BLaER1 treated with 17β-estradiol and CSF1 and Interleukin-3, amounts not matched to agents 10 nM and 100 nM (cell line): Measurements from ENCODE around the gene ADAMTS3.
A peak's percentile ranks its signal among the peaks of the same experiment; 100 is the strongest.

Source experiments
- H3K27ac ChIP-seq, 11 experiments: shearing (Covaris generic); formaldehyde crosslinking; 2 replicates each; pipeline ENCODE4 v1.8.1; 2022
- H3K27me3 ChIP-seq, 11 experiments: shearing (Covaris generic); formaldehyde crosslinking; 2 replicates each; pipeline ENCODE4 v1.8.1; 2022
- H3K36me3 ChIP-seq, 11 experiments: shearing (Covaris generic); formaldehyde crosslinking; 2 replicates each; pipeline ENCODE4 v1.8.1; 2022
- H3K4me1 ChIP-seq, 10 experiments: shearing (Covaris generic); formaldehyde crosslinking; 2 replicates each; pipeline ENCODE4 v1.8.1; 2022
- H3K4me2 ChIP-seq, 11 experiments: shearing (Covaris generic); formaldehyde crosslinking; 2 replicates each; pipeline ENCODE4 v1.8.1; 2022
- H3K4me3 ChIP-seq, 10 experiments: shearing (Covaris generic); formaldehyde crosslinking; 2 replicates each; pipeline ENCODE4 v1.8.1; 2022
- H3K9ac ChIP-seq, 11 experiments: shearing (Covaris generic); formaldehyde crosslinking; 2 replicates each; pipeline ENCODE4 v1.8.1; 2022
- H3K9me3 ChIP-seq, 11 experiments: shearing (Covaris generic); formaldehyde crosslinking; replicated peaks in 1 of 11; 2 replicates each; pipeline ENCODE4 v1.8.1; 2022
- H4K20me1 ChIP-seq, 11 experiments: shearing (Covaris generic); formaldehyde crosslinking; 2 replicates each; pipeline ENCODE4 v1.8.1; 2022
- Cebpa-rat ChIP-seq, 11 experiments: shearing (Covaris generic); IDR thresholded peaks; 2 replicates each; pipeline ENCODE4 v1.8.1; 2022

ADAMTS3 gene

DNA sequence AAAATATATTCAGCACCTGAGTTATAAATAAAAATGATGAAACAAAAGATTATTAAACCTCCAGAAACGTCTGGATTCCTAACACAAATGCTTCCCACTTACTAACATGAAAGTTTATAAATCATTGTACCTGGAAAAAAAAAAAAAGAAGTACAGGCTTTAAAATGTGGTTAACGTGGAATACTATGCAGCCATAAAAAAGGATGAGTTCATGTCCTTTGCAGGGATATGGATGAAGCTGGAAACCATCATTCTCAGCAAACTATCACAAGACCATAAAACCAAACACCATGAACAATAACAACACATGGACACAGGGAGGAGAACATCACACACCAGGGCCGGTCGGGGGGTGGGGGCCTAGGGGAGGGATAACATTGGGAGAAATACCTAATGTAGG is 160.5 kb downstream of the ADAMTS3 start:
- H3K36me3 ChIP-seq: no peaks in the 10 kb centered on the region
- H3K9ac ChIP-seq: no peak overlapping the region
- no peaks in the 10 kb centered on the region for H3K4me1 ChIP-seq
- H3K4me3 ChIP-seq: no peak overlapping the region
- H3K27me3 ChIP-seq: no peaks in the 10 kb centered on the region
- no peaks in the 10 kb centered on the region for H3K9me3 ChIP-seq
- TF ChIP-seq Cebpa-rat (IDR thresholded peaks at IDR 0.05): no peak
- H4K20me1 ChIP-seq: no peaks in the 10 kb centered on the region
- H3K4me2 ChIP-seq: no peak overlapping the region
- H3K27ac ChIP-seq: no peak overlapping the region

DNA sequence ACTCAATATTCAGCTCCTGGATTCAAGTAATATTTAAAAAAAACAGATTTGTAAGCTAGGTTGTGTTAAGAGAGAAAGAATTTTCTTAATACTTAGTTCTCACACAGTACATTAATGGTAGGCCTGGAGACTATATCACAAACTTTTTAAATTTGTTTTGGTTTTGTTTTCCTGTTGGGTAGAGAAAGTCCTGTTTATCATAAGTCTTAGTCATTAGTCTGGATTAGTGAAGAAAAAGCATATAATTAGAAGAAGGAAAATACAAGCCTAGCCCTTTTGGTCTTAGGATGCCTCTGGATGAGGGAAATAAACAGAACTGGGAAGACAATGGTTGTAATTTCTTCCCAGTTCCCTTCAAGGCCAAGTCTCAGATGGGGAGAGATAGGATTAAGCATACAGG is 163.6 kb downstream of the ADAMTS3 start:
- no peak for TF ChIP-seq Cebpa-rat (IDR thresholded peaks at IDR 0.05)

DNA sequence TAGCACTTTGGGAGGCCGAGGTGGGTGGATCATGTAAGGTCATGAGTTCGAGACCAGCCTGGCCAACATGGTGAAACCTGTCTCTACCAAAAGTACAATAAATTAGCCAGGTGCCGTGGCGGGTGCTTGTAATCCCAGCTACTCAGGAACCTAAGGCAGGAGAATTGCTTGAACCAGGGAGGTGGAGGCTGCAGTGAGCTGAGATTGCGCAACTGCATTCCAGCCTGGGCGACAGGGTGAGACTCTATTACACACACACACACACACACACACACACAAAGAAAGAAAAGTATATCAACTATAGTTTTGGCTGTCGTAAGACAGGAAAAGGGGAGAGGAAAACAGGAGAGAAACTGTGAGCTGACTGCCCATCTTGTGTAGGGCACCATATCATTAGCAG is 171.7 kb downstream of the ADAMTS3 start:
- Histone ChIP-seq H3K4me1 (peaks cover 0 to 18% (median 0%) of the 10 kb centered on the region in 10 experiments; a peak in 8 of 20 replicates), H3K27ac (no peak overlapping the region), H3K4me3 (no peak overlapping the region)

More for the DNA sequence above, 163.6 kb downstream of the ADAMTS3 start:
- Histone ChIP-seq H3K36me3 (no peaks in the 10 kb centered on the region), H3K27me3 (no peaks in the 10 kb centered on the region), H3K9ac (no peak overlapping the region), H3K4me1 (no peaks in the 10 kb centered on the region), H3K9me3 (no peaks in the 10 kb centered on the region), H3K27ac (no peak overlapping the region), H4K20me1 (no peaks in the 10 kb centered on the region), H3K4me3 (no peak overlapping the region), H3K4me2 (no peak overlapping the region)

DNA sequence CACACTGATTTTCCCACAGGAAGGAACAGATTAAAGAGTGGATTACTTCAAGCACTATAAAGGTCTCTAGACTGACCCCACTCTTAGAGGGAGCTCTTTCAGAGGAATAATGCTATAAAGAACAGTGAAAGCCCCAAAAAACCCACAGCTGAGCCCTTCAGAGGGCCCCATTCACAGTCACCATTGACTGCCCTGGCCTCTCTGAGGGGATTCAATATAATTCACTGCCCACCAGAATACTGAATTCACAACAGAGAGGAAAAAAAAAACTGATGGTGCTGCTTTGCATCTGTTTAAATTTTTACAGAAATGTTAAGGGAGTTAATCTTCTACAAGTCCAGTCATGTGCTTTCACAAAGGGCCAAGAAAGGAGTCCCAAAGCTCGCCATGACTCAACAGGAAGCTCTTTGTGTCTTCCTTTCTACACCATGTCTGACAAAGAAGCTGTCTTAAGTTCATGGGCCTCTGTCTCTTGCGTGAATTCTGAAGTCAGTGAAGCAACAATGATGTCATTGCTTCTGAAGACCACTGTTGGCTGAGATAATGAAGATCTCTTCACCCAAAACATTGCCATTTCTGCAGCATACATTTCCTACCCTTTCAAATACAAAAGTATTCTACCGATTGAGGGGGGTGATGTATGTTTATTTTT is 174.9 kb downstream of the ADAMTS3 start:
- no peak for TF ChIP-seq Cebpa-rat (IDR thresholded peaks at IDR 0.05)

More for the DNA sequence above, 171.7 kb downstream of the ADAMTS3 start:
- H4K20me1 ChIP-seq: no peaks in the 10 kb centered on the region
- no peaks in the 10 kb centered on the region for H3K27me3 ChIP-seq
- TF ChIP-seq Cebpa-rat (IDR thresholded peaks at IDR 0.05): peak in 7 of 11 experiments; percentile 26 to 78 (median 56); a peak in 7 of 22 replicates
- H3K4me2 ChIP-seq: no peak overlapping the region
- H3K9ac ChIP-seq: no peak overlapping the region
- no peaks in the 10 kb centered on the region for H3K9me3 ChIP-seq
- no peaks in the 10 kb centered on the region for H3K36me3 ChIP-seq

DNA sequence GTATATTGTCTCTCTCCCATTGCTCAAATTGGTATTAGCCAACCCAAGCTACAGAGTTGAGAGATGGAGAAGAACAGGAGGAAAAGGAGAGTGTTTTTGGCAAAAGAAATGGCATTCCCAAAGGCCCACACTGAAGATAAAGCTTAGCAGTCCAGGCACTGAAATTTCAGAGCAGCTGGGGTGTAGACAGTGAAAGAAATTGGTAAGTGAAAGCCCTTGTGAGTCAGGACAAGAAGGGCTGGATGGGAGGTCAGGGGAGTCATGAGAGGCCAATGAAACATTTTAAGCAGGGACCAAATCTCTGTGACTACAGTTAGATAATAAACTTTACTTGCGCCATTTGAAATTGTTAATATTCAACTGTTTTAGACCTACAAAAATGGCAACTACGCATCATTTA is 177.7 kb downstream of the ADAMTS3 start:
- Histone ChIP-seq H3K4me3 (no peak overlapping the region), H3K4me1 (peaks cover 0 to 27% (median 0%) of the 10 kb centered on the region in 10 experiments; a peak in 9 of 20 replicates), H3K27me3 (no peaks in the 10 kb centered on the region), H3K27ac (no peak overlapping the region), H3K36me3 (no peaks in the 10 kb centered on the region), H3K9me3 (no peaks in the 10 kb centered on the region), H3K9ac (no peak overlapping the region), H4K20me1 (no peaks in the 10 kb centered on the region), H3K4me2 (no peak overlapping the region)
- no peak for TF ChIP-seq Cebpa-rat (IDR thresholded peaks at IDR 0.05)

More for the DNA sequence above, 174.9 kb downstream of the ADAMTS3 start:
- H3K9me3 ChIP-seq: no peaks in the 10 kb centered on the region
- no peaks in the 10 kb centered on the region for H4K20me1 ChIP-seq
- H3K4me3 ChIP-seq: no peak overlapping the region
- peak overlapping the region in 2 of 11 experiments; percentile 6 to 37; a peak in 3 of 22 replicates for H3K4me2 ChIP-seq
- H3K27ac ChIP-seq: 0 out of 22 replicates have a peak overlapping the region, but pooled peaks of 2 of the 11 experiments have one; percentile 4 to 12
- H3K9ac ChIP-seq: no peak overlapping the region
- no peaks in the 10 kb centered on the region for H3K36me3 ChIP-seq
- H3K27me3 ChIP-seq: no peaks in the 10 kb centered on the region
- peaks cover 0 to 32% (median 0%) of the 10 kb centered on the region in 10 experiments; a peak in 9 of 20 replicates for H3K4me1 ChIP-seq

DNA sequence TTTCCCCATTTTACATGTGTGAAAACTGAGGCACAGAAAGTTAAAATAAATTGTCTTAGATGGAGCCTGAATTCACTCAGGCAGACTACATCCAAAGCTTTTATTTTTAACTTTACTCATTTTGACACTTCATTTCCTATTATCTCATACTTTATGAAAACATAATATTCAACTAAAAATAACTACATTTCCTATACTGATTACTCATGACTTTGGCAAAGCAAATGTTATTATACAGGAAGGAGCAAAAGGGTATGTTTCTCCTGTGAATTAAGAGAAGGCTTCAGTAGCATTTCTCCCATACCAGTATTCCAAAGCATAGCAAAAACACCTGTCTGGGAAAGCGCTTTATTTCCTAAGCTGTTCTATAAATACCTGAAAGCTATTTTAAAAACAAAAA is 178.6 kb downstream of the ADAMTS3 start:
- no peaks in the 10 kb centered on the region for H3K36me3 ChIP-seq
- H3K9me3 ChIP-seq: no peaks in the 10 kb centered on the region
- no peaks in the 10 kb centered on the region for H4K20me1 ChIP-seq
- peak overlapping the region in 3 of 11 experiments; percentile 2 to 55 (median 53); a peak in 5 of 22 replicates for H3K4me2 ChIP-seq
- no peak for TF ChIP-seq Cebpa-rat (IDR thresholded peaks at IDR 0.05)
- no peak overlapping the region for H3K9ac ChIP-seq
- no peak overlapping the region; a peak in 1 of 20 replicates for H3K4me3 ChIP-seq
- no peaks in the 10 kb centered on the region for H3K27me3 ChIP-seq
- H3K27ac ChIP-seq: no peak overlapping the region
- H3K4me1 ChIP-seq: peaks cover 0 to 20% (median 0%) of the 10 kb centered on the region in 10 experiments; a peak in 7 of 20 replicates

DNA sequence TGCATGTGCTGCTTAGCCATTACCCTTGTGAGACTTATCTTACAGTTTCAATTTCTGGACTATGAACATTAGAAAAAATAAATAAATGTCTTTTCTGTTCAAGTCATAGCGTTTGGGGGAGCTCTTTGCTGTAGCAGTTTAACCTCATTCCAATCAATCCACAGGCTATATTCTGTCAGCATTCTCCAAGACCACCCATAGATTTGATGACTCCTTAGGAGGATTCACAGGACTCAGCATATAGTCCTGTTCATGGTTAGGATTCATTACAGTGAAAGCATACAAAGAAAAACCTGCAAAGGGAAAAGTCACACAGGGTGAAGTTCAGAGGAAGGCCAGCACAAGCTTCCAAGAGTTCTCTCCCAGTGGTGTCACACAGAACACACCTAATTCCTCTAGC is 180.5 kb downstream of the ADAMTS3 start:
- TF ChIP-seq Cebpa-rat (IDR thresholded peaks at IDR 0.05): no peak
- Histone ChIP-seq H3K27me3 (no peaks in the 10 kb centered on the region), H3K4me2 (no peak overlapping the region), H3K9ac (no peak overlapping the region), H3K27ac (no peak overlapping the region), H3K9me3 (no peaks in the 10 kb centered on the region), H3K36me3 (no peaks in the 10 kb centered on the region), H3K4me1 (peaks cover 0 to 14% (median 0%) of the 10 kb centered on the region in 10 experiments; a peak in 7 of 20 replicates), H4K20me1 (no peaks in the 10 kb centered on the region), H3K4me3 (no peak overlapping the region)

DNA sequence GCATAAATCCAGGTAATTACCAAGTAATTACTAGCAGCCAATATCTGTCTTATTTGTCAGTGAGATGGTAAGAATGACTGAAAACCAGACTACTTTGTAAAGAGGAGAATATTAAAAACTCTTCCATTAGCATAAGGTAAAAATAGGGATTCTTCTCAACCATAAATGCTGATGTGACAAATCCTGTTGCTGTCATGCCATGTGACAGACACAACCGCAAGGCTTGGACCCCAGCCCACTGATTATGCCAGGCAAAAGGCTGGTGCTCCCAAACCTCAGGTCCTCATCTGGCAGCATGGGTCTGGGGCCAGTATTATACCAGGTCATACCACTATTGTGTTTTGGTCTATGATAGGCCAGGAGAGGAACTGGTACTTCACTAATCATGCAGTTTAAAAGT is 181.1 kb downstream of the ADAMTS3 start:
- no peak overlapping the region for H3K4me3 ChIP-seq

DNA sequence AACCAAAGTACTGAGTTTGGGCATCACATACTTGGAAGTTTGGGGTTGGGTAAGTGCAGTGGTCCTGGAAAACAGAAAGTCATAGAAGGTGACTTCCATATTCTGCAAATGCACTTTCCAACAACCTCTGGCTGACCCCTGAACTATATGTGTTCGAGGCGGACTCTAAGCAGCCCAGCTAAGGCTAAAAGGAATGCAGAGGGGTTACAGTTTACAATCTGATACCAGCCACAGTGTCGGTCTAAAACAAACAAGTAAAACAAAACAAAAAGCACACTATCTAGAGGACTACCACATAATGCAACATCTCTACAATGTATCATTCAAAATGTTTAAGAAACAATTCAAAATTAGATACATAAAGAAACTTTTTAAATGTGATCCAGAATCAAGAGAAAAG is 185.6 kb downstream of the ADAMTS3 start:
- no peak for TF ChIP-seq Cebpa-rat (IDR thresholded peaks at IDR 0.05)
- H3K4me2 ChIP-seq: no peak overlapping the region
- H3K4me3 ChIP-seq: no peak overlapping the region
- H3K9ac ChIP-seq: no peak overlapping the region
- no peaks in the 10 kb centered on the region for H3K36me3 ChIP-seq
- no peaks in the 10 kb centered on the region for H3K27me3 ChIP-seq
- no peaks in the 10 kb centered on the region for H3K4me1 ChIP-seq
- no peak overlapping the region for H3K27ac ChIP-seq
- H4K20me1 ChIP-seq: no peaks in the 10 kb centered on the region
- H3K9me3 ChIP-seq: no peaks in the 10 kb centered on the region

More for the DNA sequence above, 181.1 kb downstream of the ADAMTS3 start:
- TF ChIP-seq Cebpa-rat (IDR thresholded peaks at IDR 0.05): no peak
- Histone ChIP-seq H3K4me1 (peaks cover 0 to 14% (median 0%) of the 10 kb centered on the region in 10 experiments; a peak in 7 of 20 replicates), H3K36me3 (no peaks in the 10 kb centered on the region), H3K27me3 (no peaks in the 10 kb centered on the region), H3K9ac (no peak overlapping the region), H3K27ac (no peak overlapping the region), H3K9me3 (no peaks in the 10 kb centered on the region), H3K4me2 (no peak overlapping the region), H4K20me1 (no peaks in the 10 kb centered on the region)

DNA sequence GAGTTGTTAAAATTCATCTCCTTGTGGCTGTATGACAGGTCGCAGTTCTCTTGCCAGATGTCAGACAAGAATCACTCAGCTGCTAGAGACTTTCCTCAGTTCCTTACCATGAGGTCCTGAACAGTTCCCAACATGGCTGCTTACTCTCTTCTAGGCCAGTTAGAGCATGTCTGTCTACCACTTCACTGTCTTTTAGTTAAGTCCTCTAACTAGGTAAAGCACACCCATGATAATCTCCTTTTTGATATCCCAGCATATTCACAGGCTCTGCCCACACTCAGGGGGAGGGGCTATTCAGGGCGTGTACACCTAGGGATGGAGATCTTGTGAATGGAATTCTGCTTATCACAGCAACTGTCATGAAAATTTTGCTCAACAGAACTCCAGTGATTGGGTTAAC is 190.1 kb downstream of the ADAMTS3 start:
- H3K27me3 ChIP-seq: no peaks in the 10 kb centered on the region
- no peak overlapping the region for H3K4me2 ChIP-seq
- no peaks in the 10 kb centered on the region for H4K20me1 ChIP-seq
- H3K4me3 ChIP-seq: no peak overlapping the region
- H3K4me1 ChIP-seq: peaks cover 0 to 7% (median 0%) of the 10 kb centered on the region in 10 experiments; a peak in 2 of 20 replicates
- TF ChIP-seq Cebpa-rat (IDR thresholded peaks at IDR 0.05): no peak
- no peak overlapping the region for H3K9ac ChIP-seq
- H3K9me3 ChIP-seq: no peaks in the 10 kb centered on the region
- H3K27ac ChIP-seq: no peak overlapping the region
- no peaks in the 10 kb centered on the region for H3K36me3 ChIP-seq
